ENCODE measurements around the gene UBQLN2.

DNA sequence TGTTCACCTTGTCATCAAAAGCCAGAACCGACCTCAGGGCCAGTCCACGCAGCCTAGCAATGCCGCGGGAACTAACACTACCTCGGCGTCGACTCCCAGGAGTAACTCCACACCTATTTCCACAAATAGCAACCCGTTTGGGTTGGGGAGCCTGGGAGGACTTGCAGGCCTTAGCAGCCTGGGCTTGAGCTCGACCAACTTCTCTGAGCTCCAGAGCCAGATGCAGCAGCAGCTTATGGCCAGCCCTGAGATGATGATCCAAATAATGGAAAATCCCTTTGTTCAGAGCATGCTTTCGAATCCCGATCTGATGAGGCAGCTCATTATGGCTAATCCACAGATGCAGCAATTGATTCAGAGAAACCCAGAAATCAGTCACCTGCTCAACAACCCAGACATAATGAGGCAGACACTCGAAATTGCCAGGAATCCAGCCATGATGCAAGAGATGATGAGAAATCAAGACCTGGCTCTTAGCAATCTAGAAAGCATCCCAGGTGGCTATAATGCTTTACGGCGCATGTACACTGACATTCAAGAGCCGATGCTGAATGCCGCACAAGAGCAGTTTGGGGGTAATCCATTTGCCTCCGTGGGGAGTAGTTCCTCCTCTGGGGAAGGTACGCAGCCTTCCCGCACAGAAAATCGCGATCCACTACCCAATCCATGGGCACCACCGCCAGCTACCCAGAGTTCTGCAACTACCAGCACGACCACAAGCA lies 898 bp downstream of the UBQLN2 start:
- TF ChIP-seq POLR2A (IDR thresholded peaks at IDR 0.05; ENCODE audit: low read depth, low read length): no peak; the same call in 1 of the 2 replicates
- peak; percentile 53; the same call in 1 of the 2 replicates for TF ChIP-seq POLR2AphosphoS5 (IDR thresholded peaks at IDR 0.05; ENCODE audit: low read depth, low read length)

All from GM12892 (cell line).